ENCODE measurements around the gene MT1B. TPM values are rescaled to one million over a fixed set of nuclear protein-coding genes. Genes with fewer than 3 reads are reported as not detected.
"Not testable (repeated sequence)": the region's sequence is repeated elsewhere in the genome, so short reads cannot be mapped to it uniquely, and the experiment has no call there.

MT1B gene
- total RNA-seq, 2 donors from 2014 or later, result not detected

- no peaks in the 10 kb centered on the region for H3K36me3 Mint-ChIP-seq (ENCODE audit: low read depth)
- peaks cover 19% of the 10 kb centered on the region for H3K4me1 Mint-ChIP-seq
- H3K9ac ChIP-seq (ENCODE audit: extremely low read depth, low read length, poor library complexity, severe bottlenecking), result no peak overlapping the region
- H3K27ac ChIP-seq (ENCODE audit: low read depth, low read length), result no peak overlapping the region
- peaks cover 80% of the 10 kb centered on the region for H3K27me3 Mint-ChIP-seq (ENCODE audit: insufficient read depth)
- peaks cover 88% of the 10 kb centered on the region for H3K27me3 ChIP-seq (ENCODE audit: control insufficient read depth, insufficient read depth, low read length, poor library complexity, severe bottlenecking)
- H3K36me3 ChIP-seq (ENCODE audit: control insufficient read depth, insufficient read depth, low read length), result no peaks in the 10 kb centered on the region
- peak; percentile 86 for DNase-seq
- peak; percentile 84 for TF ChIP-seq CTCF (conservative IDR thresholded peaks at IDR 0.05)
- no peaks in the 10 kb centered on the region for H3K9me3 ChIP-seq (ENCODE audit: control insufficient read depth, low read length)
- no peaks in the 10 kb centered on the region for H3K4me1 ChIP-seq (ENCODE audit: control insufficient read depth, insufficient read depth, low read length)
- no peak overlapping the region for H3K27ac Mint-ChIP-seq
- no peaks in the 10 kb centered on the region for H3K9me3 Mint-ChIP-seq
- no peak overlapping the region for H3K4me3 Mint-ChIP-seq
- H3K4me3 ChIP-seq (ENCODE audit: low read length), result no peak overlapping the region
- 42 to 46% methylated on average over 12 of the region's 12 CpGs for WGBS, 2 experiments (ENCODE audit: insufficient coverage in 1 of 2, insufficient read length in 1 of 2)
Observed at GRCh38 chr16:56673921-56674320, 22.2 kb downstream of the MT1B start.

- WGBS, 2 experiments (ENCODE audit: insufficient coverage in 1 of 2, insufficient read length in 1 of 2), result 74 to 79% methylated on average over 6 of the region's 6 CpGs
- peaks cover 19% of the 10 kb centered on the region for H3K4me1 Mint-ChIP-seq
- H3K36me3 Mint-ChIP-seq (ENCODE audit: low read depth); H3K27ac ChIP-seq (ENCODE audit: low read depth, low read length); H3K27ac Mint-ChIP-seq; H3K4me1 ChIP-seq (ENCODE audit: control insufficient read depth, insufficient read depth, low read length); H3K9me3 ChIP-seq (ENCODE audit: control insufficient read depth, low read length); H3K9me3 Mint-ChIP-seq; H3K9ac ChIP-seq (ENCODE audit: extremely low read depth, low read length, poor library complexity, severe bottlenecking); H3K4me3 ChIP-seq (ENCODE audit: low read length); DNase-seq; H3K36me3 ChIP-seq (ENCODE audit: control insufficient read depth, insufficient read depth, low read length): not testable (repeated sequence)
- H3K27me3 ChIP-seq (ENCODE audit: control insufficient read depth, insufficient read depth, low read length, poor library complexity, severe bottlenecking), result peaks cover 88% of the 10 kb centered on the region
- peaks cover 74% of the 10 kb centered on the region for H3K27me3 Mint-ChIP-seq (ENCODE audit: insufficient read depth)
- H3K4me3 Mint-ChIP-seq, result peak overlapping the region; percentile 64
Observed at GRCh38 chr16:56674570-56674969, 22.9 kb downstream of the MT1B start.

GRCh38 chr16:56675685-56676210, 24.1 kb downstream of the MT1B start:
- peaks cover 19% of the 10 kb centered on the region for H3K4me1 Mint-ChIP-seq
- no peaks in the 10 kb centered on the region for H3K9me3 ChIP-seq (ENCODE audit: control insufficient read depth, low read length)
- no peak overlapping the region for H3K9ac ChIP-seq (ENCODE audit: extremely low read depth, low read length, poor library complexity, severe bottlenecking)

More at GRCh38 chr16:56675685-56676210, 24.1 kb downstream of the MT1B start:
- H3K4me3 Mint-ChIP-seq, result peak overlapping the region; percentile 64
- Histone ChIP-seq H3K4me3 (ENCODE audit: low read length) (peak overlapping the region; percentile 74), H3K27ac (ENCODE audit: low read depth, low read length) (no peak overlapping the region), H3K27me3 (ENCODE audit: control insufficient read depth, insufficient read depth, low read length, poor library complexity, severe bottlenecking) (peaks cover 84% of the 10 kb centered on the region), H3K36me3 (ENCODE audit: control insufficient read depth, insufficient read depth, low read length) (no peaks in the 10 kb centered on the region), H3K4me1 (ENCODE audit: control insufficient read depth, insufficient read depth, low read length) (no peaks in the 10 kb centered on the region)
- H3K27ac Mint-ChIP-seq, result no peak overlapping the region
- DNase-seq, result peak; percentile 84
- no peaks in the 10 kb centered on the region for H3K9me3 Mint-ChIP-seq
- no peak for TF ChIP-seq CTCF (conservative IDR thresholded peaks at IDR 0.05)
- WGBS, 2 experiments (ENCODE audit: insufficient coverage in 1 of 2, insufficient read length in 1 of 2), result 21 to 27% methylated on average over 3 to 32 of the region's 32 CpGs
- peaks cover 64% of the 10 kb centered on the region for H3K27me3 Mint-ChIP-seq (ENCODE audit: insufficient read depth)
- no peaks in the 10 kb centered on the region for H3K36me3 Mint-ChIP-seq (ENCODE audit: low read depth)

Data from endodermal cell (in vitro differentiated cells).